AG09319 (cell line): ENCODE results near the gene DPF3.

Source experiments
- DNase-seq: peaks from one replicate; pipeline ENCODE4 v3.0.0-alpha.2; 2010; ENCODE audit warnings: low read depth; ENCODE audit errors: extremely low read depth
- CTCF ChIP-seq: IDR thresholded peaks from 2 replicates; pipeline ENCODE4 v1.5.1; 2011; ENCODE audit warnings: low read depth, mild to moderate bottlenecking, inconsistent platforms, low read length, moderate library complexity

The DPF3 gene

GRCh38 chr14:72894323-72894622, 372 bp upstream of the DPF3 start:
- DNase-seq, result no peak
- TF ChIP-seq CTCF, result no peak

GRCh38 chr14:72892879-72893635, 844 bp downstream of the DPF3 start:
- TF ChIP-seq CTCF, result no peak
- DNase-seq, result no peak

GRCh38 chr14:72892103-72892878, 1.6 kb downstream of the DPF3 start:
- no peak; the same call in 1 of the 2 replicates for TF ChIP-seq CTCF
- no peak for DNase-seq

- no peak for TF ChIP-seq CTCF
- no peak for DNase-seq
These were observed 2.2 kb downstream of the DPF3 start for GRCh38 chr14:72891666-72892102.

- no peak for DNase-seq
- no peak for TF ChIP-seq CTCF
These were observed 4.5 kb downstream of the DPF3 start for GRCh38 chr14:72889366-72889765.

- no peak for DNase-seq
- TF ChIP-seq CTCF, result no peak
These were observed 5.2 kb downstream of the DPF3 start for GRCh38 chr14:72888636-72889201.

- no peak for DNase-seq
- no peak for TF ChIP-seq CTCF
These were observed 5.7 kb downstream of the DPF3 start for GRCh38 chr14:72888192-72888591.
